IPS-20b (cell line): ENCODE results near the gene SH3RF3.

ENCODE experiments used
- H3K27ac ChIP-seq: one replicate; pipeline ENCODE4 v1.5.1; 2013; ENCODE audit warnings: low read length
- H3K27me3 ChIP-seq: 2 replicates; pipeline ENCODE4 v1.6.1; 2013; ENCODE audit warnings: mild to moderate bottlenecking, low read length, inconsistent platforms; ENCODE audit not compliant: insufficient read depth
- H3K36me3 ChIP-seq: 2 replicates; pipeline ENCODE4 v1.6.1; 2013; ENCODE audit warnings: low read depth, mild to moderate bottlenecking, inconsistent platforms, low read length, moderate library complexity; ENCODE audit not compliant: insufficient read depth
- H3K4me1 ChIP-seq: 2 replicates; pipeline ENCODE4 v1.6.1; 2013; ENCODE audit warnings: mild to moderate bottlenecking, control low read depth, inconsistent platforms, low read length, moderate library complexity; ENCODE audit not compliant: insufficient read depth
- H3K4me3 ChIP-seq: 2 replicates; pipeline ENCODE4 v1.5.1; 2013; ENCODE audit warnings: mild to moderate bottlenecking, low read length, inconsistent platforms
- H3K9ac ChIP-seq: 2 replicates; pipeline ENCODE4 v1.6.1; 2013; ENCODE audit warnings: low read depth, mild to moderate bottlenecking, inconsistent platforms, low read length, moderate library complexity
- H3K9me3 ChIP-seq: 2 replicates; pipeline ENCODE4 v1.6.1; 2013; ENCODE audit warnings: mild to moderate bottlenecking, low read depth, low read length, inconsistent platforms; ENCODE audit not compliant: insufficient read depth

SH3RF3 gene

DNA sequence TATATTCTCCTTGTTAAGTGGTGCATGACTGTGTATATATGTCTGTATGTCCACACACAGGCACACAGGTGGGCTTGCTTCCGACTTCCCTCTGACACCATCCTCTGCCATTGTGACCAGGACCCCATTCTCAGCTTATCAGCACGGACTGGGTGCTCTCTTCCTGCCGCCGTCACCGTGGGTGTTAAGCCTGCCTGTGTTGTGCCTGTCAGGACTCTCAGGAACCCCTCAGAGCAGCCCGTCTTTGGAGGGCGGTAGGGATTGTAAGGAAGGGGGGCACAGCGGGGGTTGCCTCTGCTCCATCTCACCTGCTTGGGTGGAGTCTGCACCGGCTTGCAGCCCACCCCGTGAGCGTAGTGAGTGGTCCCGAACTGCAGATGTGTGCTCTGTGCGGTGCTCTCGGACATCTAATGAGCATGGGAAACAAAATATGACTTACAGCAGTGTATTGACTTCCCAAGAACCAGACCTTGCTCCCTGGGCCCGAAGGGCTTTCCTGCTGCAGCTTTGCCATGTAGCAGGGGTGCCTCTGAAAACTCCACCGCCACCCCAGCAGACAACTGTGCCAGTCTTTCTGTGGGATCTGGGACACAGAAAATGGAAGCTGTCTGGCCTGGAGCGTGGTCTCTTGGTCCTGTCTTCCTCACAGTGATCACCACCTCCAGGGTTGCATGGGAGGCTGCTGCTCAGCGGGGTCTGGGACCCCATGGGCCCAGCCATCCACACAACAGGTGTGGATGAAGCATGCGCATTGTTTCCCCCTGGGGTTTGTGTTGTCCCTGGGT lies 58.9 kb downstream of the SH3RF3 start:
- Histone ChIP-seq H3K4me3 (no peak overlapping the region), H3K27ac (no peak overlapping the region), H3K9me3 (no peaks in the 10 kb centered on the region), H3K36me3 (no peaks in the 10 kb centered on the region), H3K9ac (no peak overlapping the region), H3K27me3 (no peaks in the 10 kb centered on the region), H3K4me1 (no peaks in the 10 kb centered on the region)

DNA sequence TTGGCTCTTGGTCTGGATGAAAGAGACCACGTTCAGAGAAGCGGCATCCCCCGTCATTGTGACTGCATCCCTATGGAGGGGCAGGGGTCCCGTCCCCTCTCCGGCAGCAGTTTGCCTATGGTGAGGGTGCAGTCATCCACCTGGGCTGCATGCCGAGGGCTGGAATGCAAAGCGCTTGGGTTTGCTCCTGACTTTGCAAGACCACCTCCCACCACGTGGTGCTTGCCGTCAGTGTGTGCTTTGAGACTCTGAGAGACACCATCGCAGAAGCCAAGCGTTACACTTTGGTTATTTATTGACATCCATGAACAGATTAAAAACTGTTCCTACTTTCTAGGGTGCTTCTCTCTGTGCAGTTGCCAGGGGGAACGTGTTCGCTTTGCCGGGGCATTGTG lies 59.5 kb downstream of the SH3RF3 start:
- no peaks in the 10 kb centered on the region for H3K4me1 ChIP-seq
- no peaks in the 10 kb centered on the region for H3K36me3 ChIP-seq
- H3K9me3 ChIP-seq, result no peaks in the 10 kb centered on the region
- no peak overlapping the region for H3K9ac ChIP-seq
- no peak overlapping the region for H3K27ac ChIP-seq
- H3K27me3 ChIP-seq, result no peaks in the 10 kb centered on the region
- no peak overlapping the region for H3K4me3 ChIP-seq

- H3K4me3 ChIP-seq, result no peak overlapping the region
- H3K9ac ChIP-seq, result no peak overlapping the region
- H3K36me3 ChIP-seq, result no peaks in the 10 kb centered on the region
- H3K27me3 ChIP-seq, result no peaks in the 10 kb centered on the region
- H3K9me3 ChIP-seq, result no peaks in the 10 kb centered on the region
- H3K27ac ChIP-seq, result no peak overlapping the region
- no peaks in the 10 kb centered on the region for H3K4me1 ChIP-seq
These were observed 59.9 kb downstream of the SH3RF3 start for GRCh38 chr2:109188898-109189297.

DNA sequence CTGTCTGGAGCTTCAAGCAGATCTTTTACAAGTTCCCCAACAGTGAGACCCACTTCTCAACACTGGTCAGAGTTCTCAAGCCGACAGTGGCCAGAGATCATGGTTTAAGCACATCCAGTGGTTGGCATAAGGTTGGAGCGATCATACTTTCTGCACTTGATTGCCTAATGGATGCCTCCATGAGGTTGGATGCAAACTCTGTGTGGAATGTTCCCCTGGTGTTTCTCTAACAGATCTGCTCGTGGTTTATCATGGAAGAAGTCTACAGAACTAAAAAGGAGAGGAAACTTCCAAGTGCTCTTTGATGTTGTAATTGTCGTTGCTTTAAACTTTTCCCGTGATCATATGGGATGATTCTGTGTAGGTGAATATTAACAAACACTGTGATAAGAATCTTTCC lies 60.7 kb downstream of the SH3RF3 start:
- no peaks in the 10 kb centered on the region for H3K27me3 ChIP-seq
- no peaks in the 10 kb centered on the region for H3K36me3 ChIP-seq
- H3K4me1 ChIP-seq, result no peaks in the 10 kb centered on the region
- H3K9ac ChIP-seq, result no peak overlapping the region
- H3K9me3 ChIP-seq, result no peaks in the 10 kb centered on the region
- no peak overlapping the region for H3K4me3 ChIP-seq
- no peak overlapping the region for H3K27ac ChIP-seq

DNA sequence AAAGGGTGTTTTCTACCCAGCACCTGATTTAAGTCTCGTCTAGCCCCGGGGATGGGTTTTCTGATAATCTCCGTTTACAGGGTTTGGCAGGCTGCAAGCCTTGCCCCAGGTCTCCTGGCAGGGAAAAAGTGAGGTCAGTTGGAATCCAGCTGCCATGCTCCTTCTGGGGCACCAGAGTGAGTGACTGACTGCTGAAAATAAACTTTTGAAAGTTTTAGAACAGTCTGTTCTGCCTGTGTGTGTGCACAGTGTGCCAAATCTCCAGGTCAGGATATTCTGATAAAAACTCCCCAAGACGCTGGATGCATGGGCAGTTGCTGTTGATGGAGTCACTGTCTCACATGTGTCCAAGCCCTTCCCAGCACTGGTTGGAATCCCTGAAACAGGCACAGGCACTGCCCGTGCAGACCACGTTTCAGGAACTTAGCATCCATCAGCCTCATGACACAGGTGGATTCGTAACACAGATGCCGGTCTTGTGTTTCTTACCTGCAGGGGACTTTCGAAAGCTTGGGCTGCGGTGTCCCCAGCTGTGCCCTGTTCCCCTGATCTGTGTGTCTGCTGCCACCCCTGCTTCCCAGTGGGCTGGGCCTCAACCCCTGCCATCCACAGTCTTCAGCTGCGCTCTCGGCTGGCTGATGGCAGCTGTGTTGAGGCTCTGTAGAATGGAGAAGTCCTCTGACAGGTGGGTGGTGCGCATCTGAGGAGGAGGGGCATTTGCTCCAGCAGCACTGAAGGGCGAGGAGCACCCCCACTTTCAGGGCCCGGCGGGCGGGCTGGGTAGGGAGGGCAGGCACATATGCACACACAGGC lies 65.0 kb downstream of the SH3RF3 start:
- no peaks in the 10 kb centered on the region for H3K36me3 ChIP-seq
- H3K9me3 ChIP-seq, result no peaks in the 10 kb centered on the region
- H3K27ac ChIP-seq, result no peak overlapping the region
- H3K4me1 ChIP-seq, result no peaks in the 10 kb centered on the region
- no peak overlapping the region for H3K9ac ChIP-seq
- no peak overlapping the region for H3K4me3 ChIP-seq
- H3K27me3 ChIP-seq, result no peaks in the 10 kb centered on the region

- H3K27me3 ChIP-seq, result no peaks in the 10 kb centered on the region
- no peak overlapping the region for H3K4me3 ChIP-seq
- H3K4me1 ChIP-seq, result no peaks in the 10 kb centered on the region
- H3K9me3 ChIP-seq, result no peaks in the 10 kb centered on the region
- H3K27ac ChIP-seq, result no peak overlapping the region
- no peaks in the 10 kb centered on the region for H3K36me3 ChIP-seq
- no peak overlapping the region for H3K9ac ChIP-seq
These were observed 65.6 kb downstream of the SH3RF3 start for GRCh38 chr2:109194620-109194937.

- H3K9ac ChIP-seq, result no peak overlapping the region
- H3K36me3 ChIP-seq, result no peaks in the 10 kb centered on the region
- H3K9me3 ChIP-seq, result peaks cover 4% of the 10 kb centered on the region; the same call in 1 of the 2 replicates
- no peaks in the 10 kb centered on the region for H3K4me1 ChIP-seq
- no peak overlapping the region for H3K27ac ChIP-seq
- H3K4me3 ChIP-seq, result no peak overlapping the region
- H3K27me3 ChIP-seq, result no peaks in the 10 kb centered on the region
These were observed 66.4 kb downstream of the SH3RF3 start for GRCh38 chr2:109195193-109196045.

DNA sequence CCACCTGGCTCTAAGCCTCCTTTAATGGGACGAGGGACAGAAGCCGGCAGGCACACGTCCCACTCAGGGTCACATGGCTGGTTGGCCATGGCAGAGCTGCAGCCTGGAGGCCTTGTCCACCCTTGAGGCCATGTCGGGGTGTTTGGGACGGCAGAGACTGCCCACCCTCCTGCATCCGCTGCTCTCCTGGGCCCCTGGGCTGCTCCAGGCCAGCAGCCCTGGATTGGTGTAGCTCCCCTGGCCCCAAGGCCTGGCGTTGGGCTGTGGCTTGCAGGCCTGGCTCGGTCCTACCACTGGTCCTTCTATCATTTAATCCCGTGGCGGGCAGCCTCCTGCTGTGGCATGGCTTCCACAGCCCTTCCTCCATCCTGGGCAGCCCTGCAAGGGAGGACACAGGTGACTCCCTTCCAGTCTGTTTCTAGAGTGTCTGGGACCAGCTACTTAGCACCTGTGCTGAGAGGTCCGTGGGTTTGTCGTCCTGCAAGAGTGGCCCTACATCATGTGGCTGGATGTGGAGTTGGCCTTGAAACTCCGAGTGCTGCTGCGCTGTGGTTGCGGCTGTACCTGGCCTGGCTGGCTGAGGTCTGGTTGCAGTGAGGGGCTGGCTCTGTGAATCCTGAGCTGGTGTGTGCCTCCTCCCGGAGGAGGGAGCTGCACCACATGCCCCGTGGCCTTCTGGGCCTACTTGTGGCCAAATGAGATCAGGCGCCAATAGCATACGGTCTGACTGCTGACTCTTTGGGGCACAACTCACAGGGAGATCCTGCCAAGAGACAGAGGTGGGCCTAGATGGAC lies 67.3 kb downstream of the SH3RF3 start:
- Histone ChIP-seq H3K36me3 (no peaks in the 10 kb centered on the region), H3K27ac (no peak overlapping the region), H3K4me1 (no peaks in the 10 kb centered on the region), H3K27me3 (no peaks in the 10 kb centered on the region), H3K4me3 (no peak overlapping the region), H3K9me3 (peaks cover 4% of the 10 kb centered on the region; the same call in 1 of the 2 replicates), H3K9ac (no peak overlapping the region)

GRCh38 chr2:109197491-109198418 lies 68.8 kb downstream of the SH3RF3 start:
- Histone ChIP-seq H3K27me3 (no peaks in the 10 kb centered on the region), H3K9me3 (peaks cover 4% of the 10 kb centered on the region; the same call in 1 of the 2 replicates), H3K27ac (no peak overlapping the region), H3K36me3 (no peaks in the 10 kb centered on the region), H3K4me1 (no peaks in the 10 kb centered on the region), H3K9ac (no peak overlapping the region), H3K4me3 (no peak overlapping the region)

- H3K27me3 ChIP-seq, result no peaks in the 10 kb centered on the region
- no peak overlapping the region for H3K4me3 ChIP-seq
- no peak overlapping the region for H3K9ac ChIP-seq
- H3K9me3 ChIP-seq, result peaks cover 4% of the 10 kb centered on the region; the same call in 1 of the 2 replicates
- no peaks in the 10 kb centered on the region for H3K36me3 ChIP-seq
- H3K4me1 ChIP-seq, result no peaks in the 10 kb centered on the region
- no peak overlapping the region for H3K27ac ChIP-seq
These were observed 70.8 kb downstream of the SH3RF3 start for GRCh38 chr2:109199790-109200189.
